KG1 (cell line): ENCODE measurements around the gene FRY.

Experiments used
- DNase-seq: peaks from one replicate; lab custom pipeline; 2025; lab: John Stamatoyannopoulos, UW

FRY gene

DNA sequence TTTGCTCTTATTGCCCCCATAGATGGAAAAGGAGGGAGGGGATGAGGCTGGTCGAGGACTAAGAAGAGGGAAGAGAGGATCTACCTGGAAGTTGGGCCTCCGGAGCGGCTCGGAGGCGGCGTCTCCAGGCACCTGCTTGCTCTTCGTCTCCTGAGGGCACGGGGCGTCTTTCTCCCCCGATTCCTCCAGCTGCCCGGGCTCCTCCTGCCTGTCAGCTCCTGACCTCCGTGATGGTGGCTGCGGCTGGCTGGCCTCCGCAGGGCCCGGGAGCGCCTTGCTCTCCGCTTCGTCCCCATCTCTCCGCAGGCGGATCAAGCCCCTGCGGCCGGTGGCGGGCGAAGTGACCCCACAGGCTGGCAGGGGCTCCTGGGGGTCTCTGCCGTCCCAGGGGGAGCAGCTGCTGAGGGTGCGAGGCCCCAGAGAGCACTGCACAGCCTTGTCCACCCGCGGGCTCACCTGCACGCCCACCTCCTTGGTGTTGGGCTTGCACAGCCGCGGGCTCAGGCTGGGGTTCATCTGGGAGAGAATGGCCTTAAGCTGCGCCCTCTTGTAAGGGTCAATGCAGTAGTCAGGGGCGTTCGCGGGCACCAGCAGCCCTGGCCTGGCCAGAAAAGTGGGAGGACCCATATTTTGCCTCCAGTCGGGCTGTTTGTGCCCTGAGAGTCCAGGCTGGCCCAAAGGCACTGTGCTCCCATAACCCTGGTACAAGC is 279.8 kb downstream of the FRY start:
- no peak for DNase-seq

DNA sequence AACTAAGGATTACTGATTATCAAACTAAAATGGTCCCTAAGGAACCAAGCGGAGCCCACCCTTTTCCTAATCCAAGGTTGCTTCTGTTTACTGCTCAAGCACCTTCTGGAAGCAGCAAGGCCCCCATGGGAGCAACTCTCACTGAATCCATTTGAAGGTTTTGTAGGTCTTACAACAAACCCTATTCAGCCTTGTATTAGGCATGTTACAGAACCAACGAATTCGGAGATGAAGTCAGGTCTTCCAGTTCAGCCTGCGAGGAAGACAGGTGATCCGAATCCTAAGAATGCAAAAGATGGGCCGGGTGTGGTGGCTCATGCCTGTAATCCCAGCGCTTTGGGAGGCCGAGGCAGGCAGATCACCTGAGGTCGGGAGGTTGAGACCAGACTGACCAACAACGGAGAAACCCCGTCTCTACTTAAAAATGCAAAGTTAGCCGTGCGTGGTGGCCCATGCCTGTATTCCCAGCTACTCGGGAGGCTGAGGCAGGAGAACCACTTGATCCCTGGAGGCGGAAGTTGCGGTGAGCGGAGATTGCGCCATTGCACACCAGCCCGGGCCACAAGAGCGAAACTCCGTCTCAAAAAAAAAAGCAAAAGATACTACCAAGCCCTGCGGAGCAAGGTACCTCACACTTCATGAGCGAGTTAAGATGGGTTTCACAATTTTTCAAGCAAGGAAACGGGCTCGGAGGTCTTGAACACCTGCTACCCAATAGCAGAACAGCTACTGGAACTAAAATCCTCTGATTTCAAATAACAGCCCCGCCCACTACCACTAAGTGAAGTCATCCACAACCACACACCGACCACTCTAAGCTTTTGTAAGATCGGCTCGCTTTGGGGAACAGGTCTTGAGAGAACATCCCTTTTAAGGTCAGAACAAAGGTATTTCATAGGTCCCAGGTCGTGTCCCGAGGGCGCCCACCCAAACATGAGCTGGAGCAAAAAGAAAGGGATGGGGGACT is 283.0 kb downstream of the FRY start:
- peak; percentile 58 for DNase-seq

DNA sequence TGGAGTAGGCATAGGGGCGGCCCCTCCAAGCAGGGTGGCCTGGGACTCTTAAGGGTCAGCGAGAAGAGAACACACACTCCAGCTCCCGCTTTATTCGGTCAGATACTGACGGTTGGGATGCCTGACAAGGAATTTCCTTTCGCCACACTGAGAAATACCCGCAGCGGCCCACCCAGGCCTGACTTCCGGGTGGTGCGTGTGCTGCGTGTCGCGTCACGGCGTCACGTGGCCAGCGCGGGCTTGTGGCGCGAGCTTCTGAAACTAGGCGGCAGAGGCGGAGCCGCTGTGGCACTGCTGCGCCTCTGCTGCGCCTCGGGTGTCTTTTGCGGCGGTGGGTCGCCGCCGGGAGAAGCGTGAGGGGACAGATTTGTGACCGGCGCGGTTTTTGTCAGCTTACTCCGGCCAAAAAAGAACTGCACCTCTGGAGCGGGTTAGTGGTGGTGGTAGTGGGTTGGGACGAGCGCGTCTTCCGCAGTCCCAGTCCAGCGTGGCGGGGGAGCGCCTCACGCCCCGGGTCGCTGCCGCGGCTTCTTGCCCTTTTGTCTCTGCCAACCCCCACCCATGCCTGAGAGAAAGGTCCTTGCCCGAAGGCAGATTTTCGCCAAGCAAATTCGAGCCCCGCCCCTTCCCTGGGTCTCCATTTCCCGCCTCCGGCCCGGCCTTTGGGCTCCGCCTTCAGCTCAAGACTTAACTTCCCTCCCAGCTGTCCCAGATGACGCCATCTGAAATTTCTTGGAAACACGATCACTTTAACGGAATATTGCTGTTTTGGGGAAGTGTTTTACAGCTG is 283.9 kb downstream of the FRY start, which contains the start of the genes BRCA2 and ZAR1L:
Gene BRCA2, plus strand, starts transcription at position 271 of the 790 bp plus-strand sequence. CDS start 953 bp downstream, outside the sequence.
Gene ZAR1L, minus strand, starts transcription at position 126 of the 790 bp plus-strand sequence. CDS start 3,438 bp downstream, outside the sequence.
- peak; percentile 72 for DNase-seq

DNA sequence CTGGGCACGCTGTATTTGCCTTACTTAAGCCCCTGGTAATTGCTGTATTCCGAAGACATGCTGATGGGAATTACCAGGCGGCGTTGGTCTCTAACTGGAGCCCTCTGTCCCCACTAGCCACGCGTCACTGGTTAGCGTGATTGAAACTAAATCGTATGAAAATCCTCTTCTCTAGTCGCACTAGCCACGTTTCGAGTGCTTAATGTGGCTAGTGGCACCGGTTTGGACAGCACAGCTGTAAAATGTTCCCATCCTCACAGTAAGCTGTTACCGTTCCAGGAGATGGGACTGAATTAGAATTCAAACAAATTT is 284.4 kb downstream of the FRY start:
- DNase-seq: peak; percentile 63

DNA sequence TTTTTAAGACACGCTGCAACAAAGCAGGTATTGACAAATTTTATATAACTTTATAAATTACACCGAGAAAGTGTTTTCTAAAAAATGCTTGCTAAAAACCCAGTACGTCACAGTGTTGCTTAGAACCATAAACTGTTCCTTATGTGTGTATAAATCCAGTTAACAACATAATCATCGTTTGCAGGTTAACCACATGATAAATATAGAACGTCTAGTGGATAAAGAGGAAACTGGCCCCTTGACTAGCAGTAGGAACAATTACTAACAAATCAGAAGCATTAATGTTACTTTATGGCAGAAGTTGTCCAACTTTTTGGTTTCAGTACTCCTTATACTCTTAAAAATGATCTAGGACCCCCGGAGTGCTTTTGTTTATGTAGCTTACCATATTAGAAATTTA is 284.9 kb downstream of the FRY start:
- DNase-seq: no peak

GRCh38 chr13:32317716-32318465 is 286.3 kb downstream of the FRY start:
- no peak for DNase-seq

DNA sequence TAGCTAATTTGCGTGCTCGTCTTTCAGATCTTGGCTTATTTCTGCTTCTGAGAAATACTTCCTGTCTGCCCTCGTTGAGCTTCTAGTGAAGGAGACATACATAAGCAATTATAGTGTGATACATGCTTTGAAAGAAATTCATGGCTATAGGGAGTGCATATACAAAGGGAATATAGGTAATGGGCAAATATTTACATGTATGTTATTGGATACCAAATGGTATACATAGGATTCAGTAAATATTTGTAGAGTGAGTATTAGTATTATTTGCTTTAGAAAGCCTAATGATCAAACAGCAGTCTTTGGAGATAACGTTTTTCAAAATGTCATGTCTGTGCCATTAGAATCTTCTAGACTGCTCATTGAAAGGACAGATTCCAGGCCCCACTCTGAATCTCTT is 289.0 kb downstream of the FRY start:
- DNase-seq: no peak

- no peak for DNase-seq
These were observed 292.3 kb downstream of the FRY start for GRCh38 chr13:32323912-32324311.

DNA sequence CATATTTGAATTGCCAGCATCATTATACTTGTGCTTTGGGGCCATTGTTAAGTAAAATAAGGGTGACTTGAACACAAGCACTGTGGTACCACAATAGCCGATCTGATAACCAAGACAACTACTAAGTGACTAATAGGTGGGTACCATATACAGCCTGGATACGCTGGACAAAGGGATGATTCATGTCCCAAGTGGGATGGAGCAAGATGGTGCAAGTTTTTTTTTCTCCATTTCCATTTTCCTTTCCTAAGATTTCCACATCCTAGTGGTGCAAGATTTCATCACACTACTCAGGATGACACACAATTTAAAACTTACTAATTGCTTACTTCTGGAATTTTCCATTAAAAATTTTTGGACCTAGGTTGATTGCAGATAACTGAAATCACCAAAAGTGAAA is 298.9 kb downstream of the FRY start:
- DNase-seq: no peak

DNA sequence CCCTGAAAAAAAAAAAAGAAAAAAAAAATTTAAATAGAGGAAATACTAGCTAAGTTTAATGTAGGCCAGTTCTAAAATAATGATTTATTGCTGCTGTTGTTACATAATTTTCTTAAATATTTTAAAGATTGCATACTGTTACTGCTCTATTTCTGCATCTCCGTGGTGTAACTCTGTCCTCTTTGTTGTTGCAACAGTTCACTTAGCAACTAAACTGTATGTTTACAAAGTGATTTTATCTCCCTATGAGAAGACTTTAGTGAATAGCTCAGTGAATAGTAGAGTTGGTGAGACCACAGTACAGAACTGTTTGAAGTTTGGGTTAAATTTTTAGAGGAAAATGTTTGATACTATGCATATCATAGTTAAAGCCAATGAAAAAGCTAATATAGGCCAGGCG is 303.1 kb downstream of the FRY start:
- DNase-seq: no peak

DNA sequence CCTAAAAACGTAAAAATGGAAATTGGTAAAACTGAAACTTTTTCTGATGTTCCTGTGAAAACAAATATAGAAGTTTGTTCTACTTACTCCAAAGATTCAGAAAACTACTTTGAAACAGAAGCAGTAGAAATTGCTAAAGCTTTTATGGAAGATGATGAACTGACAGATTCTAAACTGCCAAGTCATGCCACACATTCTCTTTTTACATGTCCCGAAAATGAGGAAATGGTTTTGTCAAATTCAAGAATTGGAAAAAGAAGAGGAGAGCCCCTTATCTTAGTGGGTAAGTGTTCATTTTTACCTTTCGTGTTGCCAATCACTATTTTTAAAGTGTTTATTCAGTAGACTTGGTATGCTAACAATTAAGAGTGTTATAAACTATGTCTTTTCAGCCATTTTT is 309.3 kb downstream of the FRY start:
- DNase-seq: no peak

DNA sequence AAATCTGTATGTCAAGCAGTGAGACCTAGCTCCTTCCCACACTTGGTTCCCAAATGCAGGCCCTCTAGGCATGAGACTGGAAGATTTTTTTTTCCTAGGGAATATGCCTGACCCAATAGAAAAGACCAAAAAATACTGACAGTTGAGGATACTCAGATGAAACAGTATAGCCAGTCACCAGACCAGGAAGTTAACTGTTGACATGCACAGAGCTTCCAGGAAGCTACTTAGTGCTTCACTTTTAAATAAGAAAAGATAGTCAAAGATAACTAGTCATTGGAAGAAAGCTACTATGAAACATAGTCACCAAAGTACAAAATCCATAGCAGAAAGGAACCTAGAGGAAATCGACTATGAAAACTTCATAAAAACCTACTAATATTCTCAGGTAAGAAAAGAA is 316.1 kb downstream of the FRY start:
- DNase-seq: no peak
